Endometrial microvascular endothelial cells (primary cell): ENCODE results near the gene CWC22. TPM values are rescaled to one million over a fixed set of nuclear protein-coding genes. Genes with fewer than 3 reads are reported as not detected.
"Not testable (repeated sequence)": the region's sequence is repeated elsewhere in the genome, so short reads cannot be mapped to it uniquely, and the experiment has no call there.

ENCODE experiments used
- in situ Hi-C: cut with HindIII; loops from 2 replicates; pipeline ENCODE4 v1.10.0; 2017; ENCODE audit warnings: low sequenced_read_pairs, low pct_unique_long_range_greater_than_20kb; ENCODE audit errors: inconsistent ontology term
- total RNA-seq: library from RNA; depleted of rRNA; stranded (reverse); fragments of >200 nt; gene quantifications from one replicate; pipeline ENCODE4 v1.2.3, GENCODE V29; 2015; ENCODE audit errors: inconsistent ontology term

Gene CWC22
- total RNA-seq, result 17.1 TPM

GRCh38 chr2:180006781-180007579 is at the start of gene CWC22:
TSS of gene CWC22 (minus strand) at chr2:180007297. CDS start at chr2:179993341, 13,956 bp downstream.
- in situ Hi-C loops, result no loop called here

- in situ Hi-C loops, result no loop called here
Observed at GRCh38 chr2:180056367-180057118, 49.4 kb upstream of the CWC22 start.

- in situ Hi-C loops, result not testable (repeated sequence)
Observed at GRCh38 chr2:180054576-180054975, 47.5 kb upstream of the CWC22 start.

GRCh38 chr2:180050246-180050645 is 43.1 kb upstream of the CWC22 start:
- in situ Hi-C loops, result no loop called here

- in situ Hi-C loops, result no loop called here
Observed at GRCh38 chr2:180048251-180048650, 41.2 kb upstream of the CWC22 start.

- in situ Hi-C loops, result no loop called here
Observed at GRCh38 chr2:180046776-180047175, 39.7 kb upstream of the CWC22 start.

- in situ Hi-C loops, result no loop called here
Observed at GRCh38 chr2:180046202-180046601, 39.1 kb upstream of the CWC22 start.

- in situ Hi-C loops, result no loop called here
Observed at GRCh38 chr2:180040146-180040925, 33.2 kb upstream of the CWC22 start.

- in situ Hi-C loops, result no loop called here
Observed at GRCh38 chr2:180038997-180039396, 31.9 kb upstream of the CWC22 start.

GRCh38 chr2:180033993-180034894 is 27.1 kb upstream of the CWC22 start:
- in situ Hi-C loops, result no loop called here

- in situ Hi-C loops, result no loop called here
Observed at GRCh38 chr2:180029575-180029974, 22.5 kb upstream of the CWC22 start.

GRCh38 chr2:180021850-180022249 is 14.8 kb upstream of the CWC22 start:
- in situ Hi-C loops, result no loop called here

- in situ Hi-C loops, result no loop called here
Observed at GRCh38 chr2:180017784-180018183, 10.7 kb upstream of the CWC22 start.

GRCh38 chr2:180016937-180017336 is 9.8 kb upstream of the CWC22 start:
- in situ Hi-C loops, result no loop called here

- in situ Hi-C loops, result no loop called here
Observed at GRCh38 chr2:180015951-180016709, 9.0 kb upstream of the CWC22 start.

- in situ Hi-C loops, result no loop called here
Observed at GRCh38 chr2:180012523-180012922, 5.4 kb upstream of the CWC22 start.

GRCh38 chr2:180010701-180011100 is 3.6 kb upstream of the CWC22 start:
- in situ Hi-C loops, result no loop called here

- in situ Hi-C loops, result no loop called here
Observed at GRCh38 chr2:180006231-180006630, 866 bp downstream of the CWC22 start.
